GM18858 (cell line): ENCODE measurements around the gene YY1.
"Not testable (repeated sequence)": the region's sequence is repeated elsewhere in the genome, so short reads cannot be mapped to it uniquely, and the experiment has no call there.

ENCODE experiments used
- ATAC-seq: cut with Tn5 transposase; IDR thresholded peaks from one replicate; pipeline ENCODE4 v1.9.1; 2021; ENCODE audit not compliant: unreplicated experiment

Gene YY1

DNA sequence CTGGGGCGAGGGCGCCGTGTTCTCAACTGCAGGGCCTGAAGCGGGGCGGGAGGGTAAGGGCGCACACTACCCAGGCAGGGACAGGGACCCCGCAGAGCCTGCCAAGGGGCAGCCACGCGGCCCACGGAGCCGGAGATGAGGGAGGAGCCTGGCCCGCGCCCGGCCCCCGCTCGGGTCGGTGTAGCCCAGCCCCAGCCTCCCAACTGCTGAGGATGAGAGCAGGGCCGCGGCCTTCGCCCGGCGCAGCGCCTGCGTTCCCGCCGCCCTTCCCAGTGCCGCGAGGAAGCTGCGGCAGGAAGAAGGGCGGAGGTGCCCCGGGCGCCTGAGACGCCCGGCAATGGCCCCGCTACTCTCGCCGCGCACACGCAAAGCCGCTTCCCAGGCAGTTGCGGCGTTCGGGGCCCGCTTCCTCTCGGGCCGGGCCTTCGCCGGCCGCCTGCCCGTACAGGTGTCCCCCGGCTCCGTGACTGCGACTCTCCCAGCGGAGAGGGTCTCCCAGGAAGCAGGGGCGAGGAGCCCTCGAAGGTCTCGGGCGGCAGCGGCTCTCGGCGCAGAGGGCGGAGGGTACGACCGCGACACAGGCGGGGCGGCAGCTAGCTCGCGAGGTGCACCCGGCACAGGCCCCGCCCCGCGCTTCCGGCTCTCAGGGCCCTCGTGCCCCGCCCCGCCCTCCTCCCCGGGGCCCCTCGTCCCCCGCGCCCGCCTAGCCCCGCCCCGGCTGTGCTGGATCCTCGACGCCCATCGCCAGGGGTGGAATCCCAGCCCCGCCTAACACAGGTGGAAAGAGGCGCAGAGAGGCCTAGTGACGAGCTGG lies 24.8 kb upstream of the YY1 start:
- peak; percentile 84 for ATAC-seq

- no peak for ATAC-seq
These were observed 24.2 kb upstream of the YY1 start for GRCh38 chr14:100214770-100215083.

- no peak for ATAC-seq
These were observed 23.5 kb upstream of the YY1 start for GRCh38 chr14:100215330-100215885.

- ATAC-seq, result no peak
These were observed 19.7 kb upstream of the YY1 start for GRCh38 chr14:100219126-100219785.

DNA sequence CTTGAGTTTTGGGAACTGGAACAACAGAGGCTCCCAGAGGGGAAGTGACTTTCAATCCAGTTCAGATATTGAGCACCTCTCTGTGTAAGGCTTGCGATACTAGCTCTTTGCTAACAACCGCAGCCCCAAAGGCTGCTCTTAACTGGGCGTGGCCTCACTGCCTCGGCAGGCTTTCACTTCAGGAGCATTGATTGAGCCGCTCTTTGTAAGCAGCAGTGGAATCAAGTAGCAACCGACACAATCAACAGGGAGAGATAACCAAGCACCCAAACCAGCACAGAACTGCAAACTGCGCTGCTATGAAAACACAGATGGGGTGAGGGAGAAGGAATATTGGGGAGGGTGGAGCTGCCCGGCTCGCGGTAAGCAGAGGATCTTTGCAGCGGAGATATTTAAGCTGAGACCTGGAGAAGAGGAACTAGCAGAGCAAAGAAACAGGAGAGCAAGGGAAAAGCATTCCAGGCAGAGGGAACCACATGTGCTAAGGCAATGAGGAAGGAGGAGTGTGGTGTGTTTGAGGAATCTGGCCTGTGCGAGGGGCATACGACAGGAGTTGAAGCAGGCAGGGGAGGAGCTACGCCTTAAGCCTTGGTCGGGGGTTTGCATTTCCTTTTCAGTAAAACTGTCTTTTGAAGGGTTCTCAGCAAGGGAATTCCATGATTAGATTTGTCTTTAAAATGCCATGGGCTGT lies 17.3 kb upstream of the YY1 start:
- ATAC-seq, result peak; percentile 96

DNA sequence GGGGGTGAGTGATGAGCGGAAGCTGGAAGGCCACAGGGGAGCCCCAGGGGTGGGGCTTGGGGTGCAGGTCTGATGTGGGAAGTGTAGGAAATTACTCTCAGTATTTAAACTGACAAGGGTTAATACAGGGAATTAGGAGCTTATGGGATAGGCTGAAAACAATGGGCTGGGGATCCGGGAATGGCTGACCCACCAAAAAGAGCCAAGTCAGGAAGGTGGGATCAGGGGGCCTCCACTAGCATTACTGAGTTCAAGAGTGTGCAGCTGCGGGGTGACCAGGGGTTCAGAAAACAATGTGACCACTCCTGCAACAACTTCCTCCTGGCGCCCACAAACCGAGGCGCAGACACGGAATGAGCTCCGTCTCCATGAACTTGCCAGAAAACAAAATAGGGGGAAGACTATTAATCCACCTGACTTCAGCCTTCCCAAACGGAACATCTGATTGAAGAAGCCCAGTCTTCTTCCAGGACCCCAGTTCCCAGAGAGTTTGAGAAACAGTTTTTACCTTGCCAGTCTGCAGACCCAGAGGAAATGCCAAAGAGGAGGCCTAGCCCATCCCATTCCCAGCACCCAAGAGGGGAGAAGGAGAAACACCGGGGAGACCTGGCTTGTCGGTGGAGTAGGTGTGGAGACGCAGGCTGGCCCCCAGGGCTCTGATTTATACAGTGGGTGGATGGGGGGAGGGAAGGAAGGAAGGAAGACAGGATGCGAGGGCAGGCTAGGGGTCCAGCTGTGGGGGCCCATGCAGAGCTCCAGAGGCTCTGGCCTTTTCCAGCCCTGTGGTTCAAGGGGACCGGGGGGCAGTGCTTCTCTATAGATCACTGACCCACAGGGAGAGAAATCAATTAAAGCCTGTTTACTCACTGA lies 16.5 kb upstream of the YY1 start:
- ATAC-seq, result no peak

DNA sequence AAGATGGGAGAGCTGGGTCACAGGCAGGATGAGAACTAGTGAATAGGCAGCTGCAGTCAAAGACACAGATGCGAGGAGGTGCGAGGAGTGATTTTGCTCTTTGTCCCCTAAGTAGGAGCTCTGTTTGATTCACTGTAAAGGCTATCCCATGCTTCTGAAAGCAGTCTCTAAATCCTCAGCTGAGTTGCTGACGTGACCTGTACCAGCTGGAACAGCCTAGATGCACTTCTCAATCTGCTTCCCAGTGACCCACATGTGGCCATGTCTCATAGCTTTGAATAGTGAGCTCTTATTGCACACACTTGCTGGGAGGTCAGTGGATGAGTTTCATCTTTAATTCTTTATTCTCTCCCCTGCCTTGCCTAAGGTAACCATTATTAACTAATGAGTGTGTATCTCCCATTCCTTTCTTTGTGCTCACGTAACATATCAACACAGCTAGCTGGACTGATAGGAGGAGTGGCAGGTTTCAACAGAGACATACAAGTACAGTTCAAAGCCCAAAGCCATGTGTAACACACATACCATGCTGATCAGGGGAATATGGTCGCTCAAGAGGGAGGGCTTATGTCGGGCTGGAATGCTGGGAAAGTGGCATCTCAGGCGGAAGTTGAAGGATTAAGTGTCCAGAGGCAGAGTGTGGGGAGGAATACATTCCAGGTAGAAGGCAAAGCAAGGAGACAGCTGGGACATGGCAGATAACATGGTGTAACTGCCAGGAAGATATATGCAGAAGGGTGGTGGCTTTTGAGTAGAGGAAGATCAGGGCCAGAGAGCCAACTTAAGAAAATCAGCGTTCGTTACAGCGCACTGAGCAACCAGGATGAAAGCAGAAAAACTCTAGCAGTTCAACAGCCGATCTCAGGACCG lies 15.4 kb upstream of the YY1 start:
- ATAC-seq, result no peak

DNA sequence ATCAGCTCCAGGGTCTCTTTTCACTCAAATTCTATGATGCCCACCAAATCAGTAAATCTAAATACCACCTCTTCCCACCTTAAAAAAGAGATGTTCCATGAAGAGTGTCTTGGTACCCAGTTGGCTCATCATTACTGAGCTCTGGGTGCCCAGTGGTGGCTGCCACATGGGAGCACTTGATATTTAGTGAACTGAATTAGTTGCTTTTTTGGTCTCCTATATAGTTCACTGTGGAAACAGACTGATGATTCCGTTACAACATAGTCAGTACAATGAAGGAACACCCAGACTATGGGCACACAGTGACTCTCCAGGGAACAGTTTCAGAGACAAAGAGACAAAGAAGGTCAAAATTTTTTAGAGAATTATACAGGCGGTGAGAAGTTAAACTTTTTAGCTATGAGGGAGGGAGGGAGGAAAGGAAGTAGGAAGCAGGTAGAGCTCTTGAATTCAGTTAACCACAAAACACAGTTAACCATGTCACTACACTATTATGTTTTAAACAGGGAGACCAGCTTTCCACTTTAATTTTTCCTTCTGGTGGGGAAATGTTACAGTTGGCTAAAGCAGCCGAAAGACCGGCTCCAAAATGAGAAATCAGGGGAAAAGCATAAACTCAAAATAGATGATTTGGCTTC lies 14.6 kb upstream of the YY1 start:
- no peak for ATAC-seq

GRCh38 chr14:100225169-100225568 lies 13.8 kb upstream of the YY1 start:
- no peak for ATAC-seq

GRCh38 chr14:100230361-100230760 lies 8.6 kb upstream of the YY1 start:
- ATAC-seq, result no peak

- no peak for ATAC-seq
These were observed 4.4 kb upstream of the YY1 start for GRCh38 chr14:100234511-100234910.

DNA sequence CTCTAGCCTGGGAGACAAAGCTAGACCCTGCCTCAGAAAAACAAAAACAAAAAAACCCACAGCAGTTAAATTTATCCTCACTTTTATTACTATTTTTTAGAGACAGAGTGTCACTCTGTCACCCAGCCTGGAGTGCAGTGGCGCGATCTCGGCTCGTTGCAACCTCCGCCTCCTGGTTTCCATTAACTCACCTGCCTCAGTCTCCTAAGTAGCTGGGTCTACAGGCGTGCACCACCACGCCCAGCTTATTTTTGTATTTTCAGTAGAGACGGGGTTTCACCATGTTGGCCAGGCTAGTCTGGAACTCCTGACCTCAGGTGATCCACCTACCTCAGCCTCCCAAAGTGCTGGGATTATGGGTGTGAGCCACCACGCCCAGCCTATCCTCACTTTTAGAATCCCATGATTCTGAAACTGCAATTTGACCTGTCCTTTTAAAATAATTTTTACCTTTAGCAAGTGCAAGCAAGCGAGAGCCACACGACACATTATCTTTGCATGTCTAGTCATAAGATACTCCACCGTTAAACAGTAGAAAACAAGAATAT lies 2.6 kb upstream of the YY1 start:
- ATAC-seq, result not testable (repeated sequence)

DNA sequence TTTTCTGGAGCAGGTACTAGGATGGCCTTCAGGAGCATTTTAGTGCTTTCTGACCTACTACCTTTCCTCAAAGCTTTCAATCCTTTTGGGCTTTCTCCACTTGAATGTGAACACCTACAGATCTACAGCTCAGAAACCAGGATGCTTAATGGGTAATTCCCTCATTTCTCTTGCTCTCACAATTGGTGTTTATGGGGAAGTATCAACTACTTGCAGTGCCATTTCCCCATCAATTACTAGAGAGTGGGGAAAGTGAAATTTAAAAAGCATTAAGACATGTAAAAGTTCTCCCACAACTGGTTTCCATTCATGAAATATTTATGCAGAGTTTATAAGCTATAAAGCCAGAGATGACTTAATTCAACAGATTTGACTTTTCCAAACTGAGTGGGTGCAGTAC lies 2.1 kb upstream of the YY1 start:
- ATAC-seq, result no peak

DNA sequence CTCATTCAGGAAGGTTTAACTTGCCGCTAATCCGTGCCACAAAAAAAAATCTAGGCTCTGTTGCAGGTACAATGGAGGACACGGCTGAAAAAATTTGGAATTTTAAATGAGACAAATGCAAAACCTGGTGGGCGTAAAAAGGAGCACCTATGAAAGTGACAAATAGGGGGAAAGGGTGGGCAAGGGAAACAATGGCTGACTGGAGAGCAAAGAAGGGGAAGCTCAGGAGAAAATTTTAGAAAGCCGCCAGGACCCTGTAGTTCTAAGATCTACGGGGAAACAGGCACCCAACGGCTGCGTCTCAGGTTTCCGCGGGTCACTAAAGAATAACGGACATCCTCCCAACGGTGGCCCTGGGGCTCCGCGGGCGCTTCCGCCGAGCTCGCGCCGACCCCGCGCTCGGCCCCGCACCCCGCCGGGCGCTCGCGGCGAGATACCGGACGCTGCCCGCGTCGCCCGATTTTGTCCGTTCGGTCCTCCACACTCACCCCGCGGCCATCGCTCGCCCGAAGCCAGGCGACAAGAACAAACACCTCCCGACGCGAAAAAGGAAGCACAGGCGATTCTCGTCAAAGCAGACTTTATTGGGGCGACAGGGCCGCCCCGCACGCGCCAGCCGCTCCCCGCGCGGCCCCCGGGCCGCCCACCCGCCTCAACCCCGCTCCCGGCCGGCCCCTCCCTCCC lies 1.1 kb upstream of the YY1 start:
- no peak for ATAC-seq

GRCh38 chr14:100239211-100239839 lies 381 bp downstream of the YY1 start:
- ATAC-seq, result no peak

- ATAC-seq, result peak; percentile 24
These were observed 1.1 kb downstream of the YY1 start for GRCh38 chr14:100239840-100240667.

DNA sequence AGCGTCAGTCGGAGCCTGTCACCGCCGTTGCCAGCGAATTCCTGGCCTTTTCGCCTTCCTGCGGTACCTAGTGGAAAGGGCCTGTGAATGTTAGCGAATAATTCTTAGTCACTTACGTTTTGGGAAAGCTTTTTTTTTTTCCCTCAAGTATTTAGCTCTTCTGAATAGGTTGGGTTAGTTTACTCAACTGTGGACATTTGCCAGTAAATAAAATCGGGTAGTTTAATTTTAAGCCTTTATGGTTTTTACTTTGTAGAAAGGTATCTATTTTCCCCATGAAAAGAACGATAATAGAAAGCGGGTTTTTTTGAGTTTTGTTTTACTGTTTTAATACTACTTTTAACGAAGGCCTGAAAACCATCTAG lies 1.7 kb downstream of the YY1 start:
- ATAC-seq, result no peak
